GM19467 (cell line): Measurements from ENCODE around the gene ADAMTS10.
"Not testable (repeated sequence)": the region's sequence is repeated elsewhere in the genome, so short reads cannot be mapped to it uniquely, and the experiment has no call there.

ENCODE experiments used
- ATAC-seq: cut with Tn5 transposase; IDR thresholded peaks from one replicate; pipeline ENCODE4 v1.9.1; 2021; ENCODE audit warnings: mild to moderate bottlenecking, moderate library complexity; ENCODE audit not compliant: unreplicated experiment

Gene ADAMTS10

GRCh38 chr19:8610041-8610935 is at the start of gene ADAMTS10:
TSS of gene ADAMTS10 (minus strand) at chr19:8610715. CDS start at chr19:8605710, 5,005 bp downstream.
- ATAC-seq = no peak

DNA sequence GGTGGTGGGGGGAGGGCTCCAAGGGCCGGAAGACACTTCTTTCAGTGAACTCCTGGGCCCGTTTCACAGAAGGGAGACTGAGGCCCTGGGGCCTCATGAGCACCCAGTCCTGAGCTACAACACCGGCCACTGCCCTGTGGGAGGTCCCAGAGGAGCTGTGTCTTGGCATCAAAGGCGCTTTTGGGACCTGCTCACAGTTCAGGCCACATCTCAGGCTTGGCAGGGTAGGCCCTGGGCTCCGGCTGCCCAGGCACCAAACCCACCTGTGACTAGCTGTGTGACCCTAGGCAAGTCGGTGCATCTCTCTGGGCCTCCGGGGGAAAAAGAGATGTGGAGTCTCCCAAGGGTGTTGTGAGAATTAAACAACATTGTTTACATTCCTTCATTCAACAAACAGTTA is 49.4 kb upstream of the ADAMTS10 start:
- no peak for ATAC-seq

- no peak for ATAC-seq
Observed at GRCh38 chr19:8657869-8658268, 47.4 kb upstream of the ADAMTS10 start.

GRCh38 chr19:8655340-8655709 is 44.8 kb upstream of the ADAMTS10 start:
- ATAC-seq = no peak

GRCh38 chr19:8654591-8655339 is 44.2 kb upstream of the ADAMTS10 start:
- no peak for ATAC-seq

GRCh38 chr19:8648240-8648639 is 37.7 kb upstream of the ADAMTS10 start:
- no peak for ATAC-seq

DNA sequence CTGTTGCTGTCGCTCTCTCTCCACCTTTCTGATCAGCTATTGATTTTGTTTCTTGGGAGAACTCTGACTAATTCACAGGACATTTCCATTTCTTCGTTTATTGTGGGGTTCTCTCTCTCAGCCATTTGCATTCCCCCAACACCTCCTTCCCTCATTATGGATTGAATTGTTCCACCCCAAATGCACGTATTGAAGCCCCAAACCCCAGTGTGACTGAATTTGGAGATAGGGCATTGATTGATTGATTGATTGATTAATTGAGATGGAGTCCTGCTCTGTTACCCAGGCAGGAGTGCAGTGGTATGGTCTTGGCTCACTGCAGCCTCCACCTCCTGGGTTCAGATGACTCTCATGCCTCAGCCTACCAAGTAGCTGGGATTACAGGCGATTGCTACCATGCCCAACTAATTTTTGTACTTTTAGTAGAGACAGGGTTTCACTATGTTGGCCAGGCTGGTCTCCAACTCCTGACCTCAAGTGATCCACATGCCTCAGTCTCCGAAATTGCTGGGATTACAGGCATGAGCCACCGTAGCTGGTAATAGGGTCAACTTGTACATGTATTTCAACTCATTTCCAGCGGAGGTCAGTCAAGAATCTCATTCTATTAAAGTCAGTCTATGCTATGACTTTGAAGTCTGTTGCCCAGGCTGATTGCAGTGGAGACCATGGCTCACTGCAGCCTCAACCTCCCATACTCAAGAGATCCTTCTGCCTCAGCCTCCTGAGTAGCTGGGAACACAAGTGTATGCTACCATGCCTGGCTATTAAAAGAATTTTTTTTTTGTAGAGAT is 33.5 kb upstream of the ADAMTS10 start:
- ATAC-seq = no peak

DNA sequence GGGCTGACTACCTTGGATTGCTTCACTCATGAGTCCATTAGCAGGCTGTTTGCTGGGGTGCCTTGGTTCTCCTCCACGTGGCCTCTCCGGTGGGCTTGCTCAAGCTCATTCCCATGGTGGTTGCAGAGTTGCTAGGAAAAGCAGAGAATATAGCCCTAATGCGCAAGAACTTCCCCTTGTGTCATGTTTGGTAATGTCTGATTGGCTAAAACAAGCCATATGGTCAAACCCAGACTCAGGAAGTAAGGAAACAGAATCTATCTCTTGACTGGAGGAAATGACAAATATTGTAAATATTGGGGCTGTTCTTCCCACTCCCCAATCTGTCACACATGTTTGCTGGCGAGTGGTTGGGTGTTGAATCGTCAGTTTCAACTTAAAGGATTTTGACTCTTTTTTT is 32.0 kb upstream of the ADAMTS10 start:
- ATAC-seq = no peak

- no peak for ATAC-seq
Observed at GRCh38 chr19:8641908-8642547, 31.5 kb upstream of the ADAMTS10 start.

- ATAC-seq = no peak
Observed at GRCh38 chr19:8641221-8641907, 30.8 kb upstream of the ADAMTS10 start.

GRCh38 chr19:8640402-8641004 is 30.0 kb upstream of the ADAMTS10 start:
- ATAC-seq = no peak

DNA sequence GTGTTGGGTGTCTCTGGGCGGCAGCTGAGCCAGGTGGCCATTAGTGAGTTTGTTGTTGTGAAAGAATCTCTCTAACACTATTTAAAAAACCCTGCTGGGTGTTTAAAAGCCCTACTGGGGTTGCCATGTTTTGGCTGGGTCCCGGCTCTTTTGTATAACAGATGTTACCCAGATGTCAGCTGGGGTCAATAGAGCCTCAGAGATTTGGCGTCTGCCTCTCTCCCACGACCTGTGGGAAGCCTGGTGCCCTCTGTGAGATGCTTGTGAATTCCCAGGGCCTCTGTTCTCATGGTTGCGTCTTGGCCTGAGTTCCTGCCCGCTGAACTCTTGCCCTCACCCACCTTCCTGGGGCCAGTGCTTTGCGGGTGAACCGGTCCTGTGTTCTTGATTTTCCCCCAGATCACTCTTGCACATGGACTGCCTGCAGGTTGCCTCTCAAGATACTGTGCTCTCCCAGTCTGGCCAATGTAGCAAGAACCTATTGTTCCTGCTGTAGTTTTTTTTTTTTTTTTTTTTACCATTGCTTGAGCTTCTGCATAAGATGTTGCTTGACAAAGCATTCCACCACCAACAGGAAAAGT is 29.4 kb upstream of the ADAMTS10 start:
- no peak for ATAC-seq

DNA sequence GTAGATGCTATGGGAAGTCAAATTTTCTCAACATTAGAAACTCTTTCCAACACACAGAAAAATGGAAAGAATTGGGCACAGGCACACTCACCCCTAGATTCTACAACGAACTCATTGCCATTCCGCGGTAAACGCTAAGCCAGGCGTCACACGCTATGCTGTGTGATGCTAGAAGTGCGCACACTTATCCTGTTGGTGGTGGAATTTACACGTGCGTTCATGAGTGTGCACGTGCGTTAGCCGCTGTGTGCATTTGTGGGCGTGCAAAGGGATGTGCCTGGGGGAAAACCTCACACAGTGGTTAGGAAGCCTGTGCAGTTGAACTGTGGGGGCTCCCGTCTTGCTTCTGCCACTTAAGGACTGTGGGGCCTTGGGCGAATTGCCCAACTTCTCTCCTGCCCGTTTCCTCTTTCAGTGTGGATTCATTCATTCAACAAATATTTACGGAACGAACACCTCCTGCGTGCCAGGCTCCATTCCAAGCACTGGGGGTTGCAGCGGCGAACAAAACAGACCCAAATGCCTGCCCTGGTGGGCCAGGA is 27.6 kb upstream of the ADAMTS10 start:
- no peak for ATAC-seq

DNA sequence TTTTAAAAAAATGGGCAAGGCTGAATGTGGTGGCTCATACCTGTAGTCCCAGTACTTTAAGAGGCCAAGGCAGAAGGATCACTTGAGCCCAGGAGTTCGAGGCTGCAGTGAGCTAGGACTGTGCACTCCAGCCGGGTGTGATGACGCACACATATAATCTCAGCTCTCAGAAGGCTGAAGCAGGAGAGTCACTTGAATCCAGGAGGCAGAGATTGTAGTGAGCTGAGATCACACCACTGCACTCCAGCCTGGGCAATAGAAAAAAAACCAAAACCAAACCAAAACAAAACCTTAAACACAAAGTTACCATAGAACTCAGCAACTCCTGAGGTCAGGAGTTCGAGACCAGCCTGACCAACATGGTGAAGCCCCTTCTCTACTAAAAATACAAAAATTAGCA is 26.6 kb upstream of the ADAMTS10 start:
- ATAC-seq = not testable (repeated sequence)

DNA sequence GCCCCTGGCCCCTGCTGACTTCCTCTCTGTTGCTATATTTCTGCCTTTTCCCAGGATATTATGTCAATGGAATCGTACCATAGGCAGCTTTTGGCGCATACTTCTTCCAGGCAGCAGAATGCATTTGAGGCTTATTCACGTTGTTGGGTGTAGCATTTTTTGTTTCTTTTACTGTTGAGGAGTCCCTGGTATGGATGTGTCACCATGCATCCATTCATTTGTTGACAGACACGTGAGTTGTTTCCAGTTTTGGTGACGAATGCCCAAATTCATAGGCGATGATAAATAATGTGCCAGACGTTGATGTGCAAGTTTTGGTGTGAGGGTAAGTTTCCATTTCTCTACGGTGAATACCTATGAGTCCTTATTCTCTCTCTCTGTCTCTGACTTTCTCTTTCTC is 24.9 kb upstream of the ADAMTS10 start:
- ATAC-seq = no peak

DNA sequence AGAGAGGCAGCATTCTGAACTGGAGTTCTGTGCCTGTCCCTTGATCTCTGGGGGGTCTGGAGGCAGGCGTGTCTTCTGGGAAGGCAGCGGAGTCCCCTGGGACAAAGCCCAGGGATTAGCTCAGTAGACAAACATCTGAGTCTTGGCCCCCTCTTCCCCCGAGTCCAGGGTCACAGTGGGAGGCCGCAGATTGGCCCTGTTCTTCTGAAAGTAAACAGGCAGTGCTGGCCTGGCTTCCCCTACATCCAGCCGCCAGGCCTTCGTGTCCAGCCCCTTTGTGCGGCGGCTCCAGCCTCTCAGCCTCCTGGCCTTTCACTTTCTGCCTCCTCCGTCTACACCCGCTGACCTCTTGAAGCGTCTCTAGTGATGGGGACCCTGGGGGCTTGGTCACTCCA is 20.9 kb upstream of the ADAMTS10 start:
- no peak for ATAC-seq

DNA sequence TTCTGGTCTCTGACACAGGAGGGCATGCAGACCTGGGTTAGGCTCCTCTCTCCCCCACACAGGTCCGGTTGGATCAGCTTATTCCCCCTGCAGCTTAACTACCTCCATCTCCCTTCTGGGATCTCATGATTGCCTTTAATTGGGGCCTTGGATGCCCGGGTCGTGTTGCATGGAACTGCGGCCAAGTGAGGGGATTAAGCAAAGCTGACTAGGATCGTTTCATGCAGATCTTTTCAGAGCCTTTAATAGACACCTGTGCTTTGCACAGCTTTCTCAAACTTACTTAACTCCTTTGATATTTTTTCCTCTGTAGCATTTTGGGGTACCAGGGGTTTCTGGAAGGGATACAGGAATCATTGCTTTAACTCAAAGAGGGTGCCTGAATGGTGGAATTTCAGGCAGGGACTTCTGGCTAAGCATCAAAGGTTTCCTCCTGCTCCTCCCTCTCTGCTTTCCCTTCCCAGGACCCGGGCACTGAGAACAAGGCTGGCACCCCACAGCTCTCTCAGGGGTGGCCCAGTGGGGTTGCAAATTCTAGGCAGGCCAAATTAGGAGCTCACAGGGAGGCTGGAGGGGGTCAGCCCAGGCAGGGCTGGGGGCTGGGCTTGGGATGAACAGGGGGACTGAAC is 20.4 kb upstream of the ADAMTS10 start:
- ATAC-seq = no peak

- ATAC-seq = no peak
Observed at GRCh38 chr19:8629996-8630683, 19.6 kb upstream of the ADAMTS10 start, which contains the start of gene NFILZ. TSS of gene NFILZ (plus strand) at chr19:8630633. CDS start at chr19:8676766, 46,133 bp downstream.
